Measurements from ENCODE around the gene WWC2.

DNA sequence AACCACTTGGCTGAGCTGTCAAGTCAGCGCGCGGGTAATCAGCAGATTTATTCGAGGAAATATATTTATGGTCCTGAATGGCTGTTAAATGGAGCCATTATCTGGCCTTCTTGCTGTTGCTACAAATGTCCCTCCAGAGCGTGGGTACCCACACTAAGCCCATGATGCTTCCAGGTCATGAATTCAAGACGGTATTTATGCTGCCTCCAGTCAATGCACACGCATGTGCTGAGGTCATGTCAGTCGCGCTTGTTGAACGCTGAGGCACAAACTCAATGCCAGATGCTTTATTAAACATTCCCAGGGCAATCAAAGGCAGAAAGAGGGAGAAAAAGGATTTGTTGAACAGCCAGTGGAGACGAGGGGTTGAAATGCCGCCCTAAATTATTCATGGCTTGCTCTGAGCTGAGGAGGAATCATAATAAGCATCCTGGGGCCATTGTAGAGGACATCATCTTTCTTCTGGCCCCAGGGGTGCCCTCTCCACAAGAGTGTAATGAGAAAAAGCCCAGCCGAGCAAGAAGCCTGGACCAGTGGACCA, 259.2 kb downstream of the WWC2 start:
- TF ChIP-seq POLR2AphosphoS5 (IDR thresholded peaks at IDR 0.05; ENCODE audit: low read depth) (no peak), EZH2phosphoT487 (IDR thresholded peaks at IDR 0.05; ENCODE audit: unreplicated experiment) (no peak), CTCF (conservative IDR thresholded peaks at IDR 0.05; ENCODE audit: low read depth in 2 of 2) (no peak), REST (IDR thresholded peaks at IDR 0.05; ENCODE audit: unreplicated experiment) (no peak), EZH2 (IDR thresholded peaks at IDR 0.05; ENCODE audit: low read depth, unreplicated experiment) (no peak), ZNF462 (CRISPR knock-in tag; IDR thresholded peaks at IDR 0.05) (no peak), ETS1 (IDR thresholded peaks at IDR 0.05) (no peak), CREB1 (CRISPR knock-in tag; IDR thresholded peaks at IDR 0.05; ENCODE audit: low read depth) (no peak), ZNF114 (CRISPR knock-in tag; IDR thresholded peaks at IDR 0.05) (no peak), JUNB (IDR thresholded peaks at IDR 0.05; ENCODE audit: unreplicated experiment) (no peak), STAT1 (IDR thresholded peaks at IDR 0.05; ENCODE audit: unreplicated experiment) (no peak)
